HG02970 (cell line): Measurements from ENCODE around the gene ATP9A.
"Not testable (repeated sequence)": the region's sequence is repeated elsewhere in the genome, so short reads cannot be mapped to it uniquely, and the experiment has no call there.

Experiments
- ATAC-seq: cut with Tn5 transposase; IDR thresholded peaks from one replicate; pipeline ENCODE4 v1.9.1; 2021; ENCODE audit warnings: mild to moderate bottlenecking, moderate library complexity, moderate number of reproducible peaks; ENCODE audit not compliant: unreplicated experiment, low FRiP score

Gene ATP9A

GRCh38 chr20:51661609-51662178 is 106.5 kb downstream of the ATP9A start:
- no peak for ATAC-seq

- no peak for ATAC-seq
Measured at GRCh38 chr20:51660672-51661608, 107.2 kb downstream of the ATP9A start.

DNA sequence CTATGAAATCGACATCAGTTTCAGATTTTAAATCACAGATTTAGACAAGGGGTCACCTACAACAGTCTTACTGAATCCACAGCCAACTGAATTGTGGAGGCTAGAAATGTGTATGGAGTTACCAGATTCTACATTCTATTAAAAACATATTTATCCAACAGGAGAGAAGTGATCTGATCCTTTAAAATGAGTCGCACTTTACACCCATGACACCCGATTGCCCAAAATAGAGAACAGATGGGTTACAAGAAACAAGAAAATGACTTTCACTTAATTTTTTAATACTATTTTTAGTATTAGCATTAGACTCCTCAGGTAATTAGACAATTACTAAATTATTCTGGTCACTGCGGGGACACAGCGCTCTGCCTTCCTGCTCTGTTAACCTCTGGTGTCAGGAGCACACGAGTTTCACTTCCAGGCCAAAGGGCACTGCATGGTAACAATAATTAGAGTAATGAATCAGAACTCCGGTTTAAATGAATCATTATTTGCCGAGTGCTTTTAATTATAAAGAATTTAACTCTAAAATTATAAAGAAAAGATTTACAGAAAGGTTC is 108.6 kb downstream of the ATP9A start:
- ATAC-seq: no peak

DNA sequence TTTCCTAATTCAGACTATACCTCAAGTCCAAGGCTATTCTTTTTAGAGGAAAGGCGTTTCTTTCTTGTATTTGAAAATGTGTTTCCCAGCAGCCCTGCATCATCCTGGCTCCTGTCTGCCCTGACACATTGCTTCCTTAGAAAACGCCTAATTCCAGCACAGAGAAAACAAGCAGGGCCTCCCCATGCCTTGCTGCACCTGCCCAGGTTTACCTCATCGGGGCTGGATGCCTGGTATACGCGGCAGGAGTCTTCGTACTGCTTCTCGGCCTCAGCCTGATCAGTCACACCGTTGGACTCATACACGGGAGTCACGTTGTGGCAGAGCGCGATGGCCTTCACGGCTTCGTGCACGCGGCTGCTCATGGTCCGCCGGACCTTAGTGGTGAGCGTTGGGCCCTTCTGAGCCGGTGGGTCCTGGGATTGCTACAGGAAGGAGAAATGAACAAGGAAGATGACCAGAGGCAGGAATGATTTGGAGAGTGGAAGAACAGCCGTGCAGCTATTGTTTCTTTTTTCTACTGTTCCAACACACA is 111.4 kb downstream of the ATP9A start:
- ATAC-seq: no peak

DNA sequence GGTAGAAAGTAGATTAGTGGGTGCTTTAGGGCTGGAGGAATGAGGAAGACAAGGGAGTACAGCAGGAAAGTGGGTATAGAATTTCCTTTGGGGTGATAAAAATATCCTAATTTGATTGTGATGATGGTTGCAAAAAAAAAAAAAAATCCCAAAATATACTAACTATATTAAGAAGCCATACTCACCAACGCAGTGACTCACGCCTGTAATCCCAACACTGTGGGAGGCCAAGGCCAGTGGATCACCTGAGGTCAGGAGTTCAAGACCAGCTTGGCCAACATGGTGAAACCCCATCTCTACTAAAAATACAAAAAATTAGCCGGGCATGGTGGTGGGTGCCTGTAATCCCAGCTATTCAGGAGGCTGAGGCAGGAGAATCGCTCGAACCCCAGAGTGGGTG is 112.1 kb downstream of the ATP9A start:
- not testable (repeated sequence) for ATAC-seq

- ATAC-seq: no peak
Measured at GRCh38 chr20:51654495-51654894, 113.7 kb downstream of the ATP9A start.

- no peak for ATAC-seq
Measured at GRCh38 chr20:51654060-51654459, 114.1 kb downstream of the ATP9A start.

GRCh38 chr20:51653226-51653625 is 115.0 kb downstream of the ATP9A start:
- no peak for ATAC-seq

DNA sequence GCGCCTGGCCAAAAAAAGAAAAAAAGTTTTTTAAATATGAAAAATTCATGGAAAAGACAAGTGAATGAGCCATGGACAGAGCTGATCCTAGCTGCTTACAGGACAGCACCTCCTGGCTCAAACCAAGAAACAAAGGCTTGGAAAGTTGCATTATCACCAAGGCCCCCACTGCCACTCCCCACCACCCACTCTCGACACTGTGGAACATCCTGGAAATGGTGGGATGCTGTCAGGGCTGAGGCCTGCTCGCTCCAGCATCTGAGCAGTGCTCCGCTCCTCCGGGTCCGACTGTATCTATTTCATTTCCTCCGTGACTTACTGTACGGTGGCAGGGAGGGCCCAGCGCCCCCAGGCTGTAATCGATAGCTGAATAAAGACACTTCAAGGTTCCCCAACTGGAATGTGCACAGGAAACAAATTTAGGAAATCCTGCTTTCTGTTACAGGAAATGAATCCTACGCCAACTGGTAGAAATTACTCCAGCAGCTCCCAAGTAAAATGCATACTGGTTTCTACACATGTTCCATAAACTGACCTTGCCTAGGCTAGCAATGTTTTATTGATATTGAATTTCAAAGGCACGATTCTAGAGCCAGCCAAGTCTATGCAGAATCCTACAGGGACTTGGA is 116.2 kb downstream of the ATP9A start:
- ATAC-seq: no peak

- ATAC-seq: no peak
Measured at GRCh38 chr20:51650685-51651134, 117.5 kb downstream of the ATP9A start.

GRCh38 chr20:51648571-51648947 is 119.6 kb downstream of the ATP9A start:
- no peak for ATAC-seq

GRCh38 chr20:51647674-51648570 is 120.3 kb downstream of the ATP9A start:
- no peak for ATAC-seq

DNA sequence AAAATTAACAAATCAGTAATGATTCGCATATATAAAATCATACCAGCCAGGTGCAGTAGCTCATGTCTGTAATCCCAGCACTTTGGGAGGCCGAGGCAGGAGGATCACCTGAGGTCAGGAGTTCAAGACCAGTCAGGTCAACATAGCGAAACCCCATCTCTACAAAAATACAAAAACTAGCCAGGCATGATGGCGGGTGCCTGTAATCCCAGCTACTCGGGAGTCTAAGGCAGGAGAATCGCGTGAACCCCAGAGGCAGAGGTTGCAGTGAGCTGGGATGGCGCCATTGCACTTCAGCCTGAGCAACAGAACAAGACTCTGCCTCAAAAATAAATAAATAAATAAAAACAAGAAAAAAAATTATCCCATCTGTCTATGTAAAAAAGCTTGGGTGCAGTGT is 124.4 kb downstream of the ATP9A start:
- ATAC-seq: not testable (repeated sequence)

- no peak for ATAC-seq
Measured at GRCh38 chr20:51643390-51643789, 124.8 kb downstream of the ATP9A start.

GRCh38 chr20:51641866-51642265 is 126.3 kb downstream of the ATP9A start:
- ATAC-seq: no peak

DNA sequence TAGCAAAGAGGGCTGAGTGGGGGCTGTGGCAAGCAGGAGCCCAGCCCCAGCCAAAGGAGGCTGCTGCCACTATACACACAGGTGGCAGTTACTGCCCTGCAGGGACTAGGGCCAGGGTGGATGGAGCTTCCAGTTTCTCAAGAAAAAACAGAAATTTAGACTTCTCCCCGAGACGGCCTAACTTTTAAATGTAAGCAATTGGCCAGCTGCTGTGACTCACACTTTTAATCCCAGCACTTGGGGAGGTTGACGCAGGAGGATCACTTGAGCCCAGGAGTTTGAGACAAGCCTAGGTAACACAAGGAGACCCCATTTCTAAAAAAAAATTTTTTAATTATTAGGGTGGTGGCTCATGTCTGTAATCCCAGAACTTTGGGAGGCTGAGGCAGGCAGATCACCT is 127.4 kb downstream of the ATP9A start:
- ATAC-seq: no peak

GRCh38 chr20:51639206-51639832 is 128.9 kb downstream of the ATP9A start:
- ATAC-seq: no peak

DNA sequence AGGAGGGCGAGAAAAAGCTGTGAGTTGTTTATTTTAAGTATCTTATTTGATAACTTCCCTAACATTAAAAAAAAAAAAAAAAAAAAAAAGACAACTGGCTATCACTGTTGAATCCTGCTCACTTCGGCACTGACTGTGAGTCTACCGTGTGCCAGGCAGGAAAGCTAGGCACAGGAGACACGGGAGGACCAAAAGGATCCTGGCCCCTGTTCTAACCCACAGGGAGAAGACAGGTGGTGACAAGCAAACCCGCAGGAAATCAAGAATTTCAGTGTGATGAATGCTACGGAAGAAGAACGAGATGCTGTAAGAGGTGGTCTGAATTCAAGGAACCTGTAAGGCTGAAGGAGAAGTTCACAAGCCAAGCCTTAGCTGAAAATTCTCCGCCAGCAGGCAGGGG is 130.9 kb downstream of the ATP9A start:
- ATAC-seq: no peak

GRCh38 chr20:51636123-51636522 is 132.1 kb downstream of the ATP9A start:
- no peak for ATAC-seq
